ENCODE data around the gene ZNF683. TPM values are rescaled to one million over a fixed set of nuclear protein-coding genes. Genes with fewer than 3 reads are reported as not detected.
A peak's percentile ranks its signal among the peaks of the same experiment; 100 is the strongest.

ZNF683 gene
- total and polyA plus RNA-seq, 2 experiments from 2014 or later: not detected

GRCh38 chr1:26373789-26374188 lies 1.2 kb upstream of the ZNF683 start (continued):
- TF ChIP-seq CTCF (conservative IDR thresholded peaks at IDR 0.05; ENCODE audit: low read depth in 2 of 2) (no peak), STAT1 (IDR thresholded peaks at IDR 0.05; ENCODE audit: unreplicated experiment) (no peak), NANOG (IDR thresholded peaks at IDR 0.05; ENCODE audit: borderline replicate concordance) (no peak), JUNB (IDR thresholded peaks at IDR 0.05; ENCODE audit: unreplicated experiment) (no peak)

- Histone ChIP-seq H3F3A (replicated peaks; ENCODE audit: low read depth) (no peaks in the 10 kb centered on the region), H3K79me2 (replicated peaks; ENCODE audit: insufficient read depth) (no peaks in the 10 kb centered on the region), H3K27ac (ENCODE audit: low read depth) (no peak overlapping the region), H3K4me3 (no peak overlapping the region), H3K27me3 (ENCODE audit: insufficient read depth) (no peaks in the 10 kb centered on the region), H3K4me1 (ENCODE audit: insufficient read depth) (peaks cover 10% of the 10 kb centered on the region; the same call in 1 of the 2 replicates), H3K4me2 (no peak overlapping the region), H3K9me2 (ENCODE audit: insufficient read depth) (no peaks in the 10 kb centered on the region), H3K36me3 (ENCODE audit: insufficient read depth) (no peaks in the 10 kb centered on the region), H4K20me1 (replicated peaks; ENCODE audit: insufficient read depth) (no peaks in the 10 kb centered on the region), H2AFZ (0 out of 2 replicates have a peak overlapping the region, but pooled peaks have one; percentile 23)
- TF ChIP-seq ZNF114 (CRISPR knock-in tag; IDR thresholded peaks at IDR 0.05) (no peak), ETS1 (IDR thresholded peaks at IDR 0.05) (no peak), EZH2phosphoT487 (IDR thresholded peaks at IDR 0.05; ENCODE audit: unreplicated experiment) (no peak), CREB1 (CRISPR knock-in tag; IDR thresholded peaks at IDR 0.05; ENCODE audit: low read depth) (no peak), ZNF331 (CRISPR knock-in tag; IDR thresholded peaks at IDR 0.05; ENCODE audit: low read depth) (no peak)
- TF ChIP-seq, protein P1, sequence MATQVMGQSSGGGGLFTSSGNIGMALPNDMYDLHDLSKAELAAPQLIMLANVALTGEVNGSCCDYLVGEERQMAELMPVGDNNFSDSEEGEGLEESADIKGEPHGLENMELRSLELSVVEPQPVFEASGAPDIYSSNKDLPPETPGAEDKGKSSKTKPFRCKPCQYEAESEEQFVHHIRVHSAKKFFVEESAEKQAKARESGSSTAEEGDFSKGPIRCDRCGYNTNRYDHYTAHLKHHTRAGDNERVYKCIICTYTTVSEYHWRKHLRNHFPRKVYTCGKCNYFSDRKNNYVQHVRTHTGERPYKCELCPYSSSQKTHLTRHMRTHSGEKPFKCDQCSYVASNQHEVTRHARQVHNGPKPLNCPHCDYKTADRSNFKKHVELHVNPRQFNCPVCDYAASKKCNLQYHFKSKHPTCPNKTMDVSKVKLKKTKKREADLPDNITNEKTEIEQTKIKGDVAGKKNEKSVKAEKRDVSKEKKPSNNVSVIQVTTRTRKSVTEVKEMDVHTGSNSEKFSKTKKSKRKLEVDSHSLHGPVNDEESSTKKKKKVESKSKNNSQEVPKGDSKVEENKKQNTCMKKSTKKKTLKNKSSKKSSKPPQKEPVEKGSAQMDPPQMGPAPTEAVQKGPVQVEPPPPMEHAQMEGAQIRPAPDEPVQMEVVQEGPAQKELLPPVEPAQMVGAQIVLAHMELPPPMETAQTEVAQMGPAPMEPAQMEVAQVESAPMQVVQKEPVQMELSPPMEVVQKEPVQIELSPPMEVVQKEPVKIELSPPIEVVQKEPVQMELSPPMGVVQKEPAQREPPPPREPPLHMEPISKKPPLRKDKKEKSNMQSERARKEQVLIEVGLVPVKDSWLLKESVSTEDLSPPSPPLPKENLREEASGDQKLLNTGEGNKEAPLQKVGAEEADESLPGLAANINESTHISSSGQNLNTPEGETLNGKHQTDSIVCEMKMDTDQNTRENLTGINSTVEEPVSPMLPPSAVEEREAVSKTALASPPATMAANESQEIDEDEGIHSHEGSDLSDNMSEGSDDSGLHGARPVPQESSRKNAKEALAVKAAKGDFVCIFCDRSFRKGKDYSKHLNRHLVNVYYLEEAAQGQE (IDR thresholded peaks at IDR 0.05; ENCODE audit: unreplicated experiment): no peak
- no peak for ATAC-seq
- Mint-ChIP-seq H3K27me3 (ENCODE audit: insufficient read depth, low read depth, poor library complexity) (peaks cover 9% of the 10 kb centered on the region), H3K9me3 (no peaks in the 10 kb centered on the region), H3K4me3 (no peak overlapping the region), H3K36me3 (ENCODE audit: low read depth) (no peaks in the 10 kb centered on the region), H3K27ac (no peak overlapping the region), H3K4me1 (peaks cover 19% of the 10 kb centered on the region)
- no peak for DNase-seq (ENCODE audit: low spot score)
Observed at GRCh38 chr1:26373281-26373680, 731 bp upstream of the ZNF683 start.
